HG03354 (cell line): ENCODE results near the gene GRID2.
"Not testable (repeated sequence)": the region's sequence is repeated elsewhere in the genome, so short reads cannot be mapped to it uniquely, and the experiment has no call there.

Experiments used
- ATAC-seq: cut with Tn5 transposase; IDR thresholded peaks from one replicate; pipeline ENCODE4 v1.9.1; 2021; ENCODE audit warnings: mild to moderate bottlenecking; ENCODE audit not compliant: unreplicated experiment, poor library complexity, severe bottlenecking

Gene GRID2

GRCh38 chr4:93670434-93670833, 1366.7 kb downstream of the GRID2 start:
- no peak for ATAC-seq

GRCh38 chr4:93671093-93671492, 1367.3 kb downstream of the GRID2 start:
- ATAC-seq, result no peak

GRCh38 chr4:93676937-93677336, 1373.2 kb downstream of the GRID2 start:
- not testable (repeated sequence) for ATAC-seq

GRCh38 chr4:93684571-93684970, 1380.8 kb downstream of the GRID2 start:
- no peak for ATAC-seq

- no peak for ATAC-seq
Measured at GRCh38 chr4:93687304-93687703, 1383.5 kb downstream of the GRID2 start.

GRCh38 chr4:93688978-93689377, 1385.2 kb downstream of the GRID2 start:
- ATAC-seq, result no peak

- no peak for ATAC-seq
Measured at GRCh38 chr4:93693141-93693540, 1389.4 kb downstream of the GRID2 start.

- no peak for ATAC-seq
Measured at GRCh38 chr4:93698686-93699085, 1394.9 kb downstream of the GRID2 start.

- ATAC-seq, result no peak
Measured at GRCh38 chr4:93700571-93700970, 1396.8 kb downstream of the GRID2 start.

- ATAC-seq, result peak; percentile 77
Measured at GRCh38 chr4:93710101-93710846, 1406.5 kb downstream of the GRID2 start.

GRCh38 chr4:93710847-93711430, 1407.2 kb downstream of the GRID2 start:
- ATAC-seq, result no peak

- ATAC-seq, result no peak
Measured at GRCh38 chr4:93718233-93718632, 1414.5 kb downstream of the GRID2 start.

GRCh38 chr4:93719552-93719951, 1415.8 kb downstream of the GRID2 start:
- no peak for ATAC-seq

- no peak for ATAC-seq
Measured at GRCh38 chr4:93722446-93722845, 1418.7 kb downstream of the GRID2 start.

GRCh38 chr4:93730251-93730650, 1426.5 kb downstream of the GRID2 start:
- ATAC-seq, result no peak

GRCh38 chr4:93730760-93731159, 1427.0 kb downstream of the GRID2 start:
- ATAC-seq, result no peak

GRCh38 chr4:93731456-93731855, 1427.7 kb downstream of the GRID2 start:
- no peak for ATAC-seq

GRCh38 chr4:93732509-93732908, 1428.7 kb downstream of the GRID2 start:
- ATAC-seq, result no peak

GRCh38 chr4:93740890-93741289, 1437.1 kb downstream of the GRID2 start:
- ATAC-seq, result no peak

- ATAC-seq, result no peak
Measured at GRCh38 chr4:93743022-93743421, 1439.3 kb downstream of the GRID2 start.

- no peak for ATAC-seq
Measured at GRCh38 chr4:93743635-93744034, 1439.9 kb downstream of the GRID2 start.

GRCh38 chr4:93744961-93745360, 1441.2 kb downstream of the GRID2 start:
- no peak for ATAC-seq
